ENCODE results near the gene LRMDA.

The LRMDA gene

GRCh38 chr10:76291175-76291574 is 859.8 kb downstream of the LRMDA start:
- no peak for TF ChIP-seq CTCF (IDR thresholded peaks at IDR 0.05)
- Histone ChIP-seq H3K27ac (no peak overlapping the region), H3K4me3 (no peak overlapping the region)
- DNase-seq (ENCODE audit: low spot score), result no peak

GRCh38 chr10:76291885-76292284 is 860.5 kb downstream of the LRMDA start:
- TF ChIP-seq CTCF (IDR thresholded peaks at IDR 0.05), result no peak
- Histone ChIP-seq H3K27ac (no peak overlapping the region), H3K4me3 (no peak overlapping the region)
- DNase-seq (ENCODE audit: low spot score), result no peak

GRCh38 chr10:76296957-76297356 is 865.5 kb downstream of the LRMDA start:
- H3K4me3 ChIP-seq, result no peak overlapping the region
- TF ChIP-seq CTCF (IDR thresholded peaks at IDR 0.05), result no peak
- H3K27ac ChIP-seq, result no peak overlapping the region
- DNase-seq (ENCODE audit: low spot score), result no peak

- Histone ChIP-seq H3K4me3 (no peak overlapping the region), H3K27ac (no peak overlapping the region)
- no peak for TF ChIP-seq CTCF (IDR thresholded peaks at IDR 0.05)
Observed at GRCh38 chr10:76297358-76297757, 865.9 kb downstream of the LRMDA start.

GRCh38 chr10:76297780-76298281 is 866.4 kb downstream of the LRMDA start:
- no peak for DNase-seq (ENCODE audit: low spot score)
- TF ChIP-seq CTCF (IDR thresholded peaks at IDR 0.05), result no peak
- H3K27ac ChIP-seq, result no peak overlapping the region
- no peak overlapping the region for H3K4me3 ChIP-seq

More at GRCh38 chr10:76297358-76297757, 865.9 kb downstream of the LRMDA start:
- no peak for DNase-seq (ENCODE audit: low spot score)

- H3K27ac ChIP-seq, result no peak overlapping the region
- TF ChIP-seq CTCF (IDR thresholded peaks at IDR 0.05), result no peak
Observed at GRCh38 chr10:76298329-76298728, 866.9 kb downstream of the LRMDA start.

GRCh38 chr10:76299501-76299900 is 868.1 kb downstream of the LRMDA start:
- Histone ChIP-seq H3K27ac (no peak overlapping the region), H3K4me3 (no peak overlapping the region)
- no peak for DNase-seq (ENCODE audit: low spot score)
- TF ChIP-seq CTCF (IDR thresholded peaks at IDR 0.05), result no peak

More at GRCh38 chr10:76298329-76298728, 866.9 kb downstream of the LRMDA start:
- no peak for DNase-seq (ENCODE audit: low spot score)
- no peak overlapping the region for H3K4me3 ChIP-seq

Measured in coronary artery (tissue), 2 donors.